H1 (cell line): ENCODE data around the gene CEP83. TPM values are rescaled to one million over a fixed set of nuclear protein-coding genes. Genes with fewer than 3 reads are reported as not detected.

Source experiments
- CTCF ChIA-PET: fragments of 300-600 bp; sonication (Branson Sonifier 250); formaldehyde crosslinking; loops from one replicate; lab custom pipeline; 2021; ENCODE audit not compliant: partially characterized antibody; lab: Charles Lee
- POLR2A ChIA-PET: fragments of 300-600 bp; sonication (Branson Sonifier 250); formaldehyde crosslinking; loops from one replicate; lab custom pipeline; 2021; ENCODE audit warnings: inconsistent platforms; ENCODE audit not compliant: partially characterized antibody; lab: Charles Lee
- DNase-seq, 2 experiments: peaks; one replicate each; pipeline versions ENCODE4 v3.0.0 to v3.0.0-alpha.2; 2010 to 2022; ENCODE audit warnings: low spot score in 2 of 2, low read depth in 1 of 2, mixed read lengths in 1 of 2
- FAIRE-seq: peaks from 2 replicates; lab custom pipeline; 2011; peaks lifted over from hg19 to GRCh38; lab: Jason Lieb, UNC
- H2AFZ ChIP-seq: 2 replicates; pipeline ENCODE4 v1.8.1; 2012; ENCODE audit warnings: low read length, inconsistent platforms
- H2AK5ac ChIP-seq: 2 replicates; pipeline ENCODE4 v1.6.1; 2013; ENCODE audit warnings: low read depth, low read length
- H2BK120ac ChIP-seq: replicated peaks from 2 replicates; pipeline ENCODE3; 2013; ENCODE audit warnings: low read depth, low read length, inconsistent platforms
- H2BK12ac ChIP-seq: 2 replicates; pipeline ENCODE4 v1.6.1; 2013; ENCODE audit warnings: low read depth, low read length
- H2BK15ac ChIP-seq: 2 replicates; pipeline ENCODE4 v1.6.1; 2013; ENCODE audit warnings: low read length
- H2BK20ac ChIP-seq: 2 replicates; pipeline ENCODE4 v1.6.1; 2013; ENCODE audit warnings: low read length
- H2BK5ac ChIP-seq: 2 replicates; pipeline ENCODE4 v1.6.1; 2013; ENCODE audit warnings: low read depth, low read length
- H3K14ac ChIP-seq: 2 replicates; pipeline ENCODE4 v1.6.1; 2013; ENCODE audit warnings: inconsistent platforms; ENCODE audit not compliant: insufficient read length
- H3K18ac ChIP-seq: 2 replicates; pipeline ENCODE4 v1.6.1; 2013; ENCODE audit warnings: low read length; ENCODE audit errors: extremely low read depth
- H3K23ac ChIP-seq: 2 replicates; pipeline ENCODE4 v1.6.1; 2013; ENCODE audit warnings: inconsistent platforms; ENCODE audit not compliant: insufficient read length
- H3K23me2 ChIP-seq: 2 replicates; pipeline ENCODE4 v1.6.1; 2013; ENCODE audit warnings: low read depth, low read length
- H3K27ac ChIP-seq: 2 replicates; pipeline ENCODE4 v1.6.1; 2011; ENCODE audit warnings: low read depth, low read length, inconsistent platforms
- H3K27me3 ChIP-seq, 4 experiments: replicated peaks in 1 of 4; 1 replicate in 1 of 4; 2 replicates in 3 of 4; pipeline versions ENCODE4 v1.6.1 to v1.8.1; 2011 to 2013; ENCODE audit warnings: low read length in 3 of 4, mild to moderate bottlenecking in 3 of 4, inconsistent platforms in 2 of 4, mixed read lengths in 2 of 4, moderate library complexity in 1 of 4; ENCODE audit not compliant: control insufficient read depth in 3 of 4, insufficient read depth in 3 of 4; ENCODE audit errors: extremely low read depth in 1 of 4
- H3K36me3 ChIP-seq, 4 experiments: 2 replicates each; pipeline versions ENCODE4 v1.6.1 to v1.8.1; 2011 to 2013; ENCODE audit warnings: mild to moderate bottlenecking in 4 of 4, low read length in 3 of 4, moderate library complexity in 2 of 4, control low read depth in 1 of 4, inconsistent platforms in 1 of 4; ENCODE audit not compliant: insufficient read depth in 4 of 4, control insufficient read depth in 2 of 4
- H3K4ac ChIP-seq: replicated peaks from 2 replicates; pipeline ENCODE3; 2013; ENCODE audit warnings: low read length, low read depth, mixed read lengths, inconsistent platforms; ENCODE audit not compliant: insufficient read length
- H3K4me1 ChIP-seq, 4 experiments: replicated peaks in 1 of 4; 1 replicate in 1 of 4; 2 replicates in 3 of 4; pipeline versions ENCODE4 v1.6.1 to v1.8.1; 2011 to 2013; ENCODE audit warnings: low read length in 3 of 4, inconsistent platforms in 2 of 4, mixed read lengths in 1 of 4; ENCODE audit not compliant: insufficient read depth in 4 of 4, control insufficient read depth in 3 of 4
- H3K4me2 ChIP-seq, 2 experiments: 2 replicates each; pipeline versions ENCODE4 v1.6.1 to v1.8.1; 2011 to 2013; ENCODE audit warnings: low read depth in 2 of 2, low read length in 2 of 2, control low read depth in 1 of 2, inconsistent platforms in 1 of 2, mild to moderate bottlenecking in 1 of 2; ENCODE audit not compliant: insufficient read depth in 1 of 2
- H3K4me3 ChIP-seq, 4 experiments: fragments of 200-600, 300-600 bp in 1 of 4; sonication (generic), shearing (Covaris generic), sonication (Bioruptor Twin) in 1 of 4; 2 replicates each; pipeline versions ENCODE4 v1.5.1 to v1.8.1; 2011 to 2016; ENCODE audit warnings: low read length in 4 of 4, low read depth in 3 of 4, control low read depth in 2 of 4, inconsistent platforms in 2 of 4, mild to moderate bottlenecking in 2 of 4, mixed read lengths in 1 of 4, moderate library complexity in 1 of 4; ENCODE audit not compliant: insufficient read depth in 2 of 4; ENCODE audit errors: extremely low read depth in 1 of 4
- H3K56ac ChIP-seq: replicated peaks from 2 replicates; pipeline ENCODE3; 2013; ENCODE audit warnings: low read depth, mild to moderate bottlenecking, mixed read lengths, low read length, inconsistent platforms; ENCODE audit not compliant: insufficient read length
- H3K79me1 ChIP-seq: 2 replicates; pipeline ENCODE4 v1.6.1; 2013; ENCODE audit warnings: low read depth, low read length, control low read depth
- H3K79me2 ChIP-seq, 2 experiments: 2 replicates each; pipeline versions ENCODE4 v1.6.1 to v1.8.1; 2012 to 2013; ENCODE audit warnings: low read length in 2 of 2, mild to moderate bottlenecking in 2 of 2, inconsistent platforms in 1 of 2; ENCODE audit not compliant: insufficient read depth in 2 of 2, control insufficient read depth in 1 of 2
- H3K9ac ChIP-seq, 4 experiments: replicated peaks in 1 of 4; 1 replicate in 1 of 4; 2 replicates in 3 of 4; pipeline versions ENCODE4 v1.6.1 to v1.8.1; 2011 to 2013; ENCODE audit warnings: low read depth in 3 of 4, low read length in 3 of 4, control low read depth in 2 of 4, mild to moderate bottlenecking in 2 of 4, moderate library complexity in 2 of 4, inconsistent platforms in 1 of 4; ENCODE audit errors: extremely low read depth in 1 of 4
- H3K9me3 ChIP-seq, 2 experiments: 2 replicates each; pipeline versions ENCODE4 v1.6.1 to v1.8.1; 2012 to 2013; ENCODE audit warnings: mild to moderate bottlenecking in 2 of 2, moderate library complexity in 2 of 2, control low read depth in 1 of 2, inconsistent platforms in 1 of 2, low read depth in 1 of 2, low read length in 1 of 2, mixed read lengths in 1 of 2; ENCODE audit not compliant: insufficient read depth in 2 of 2
- H4K20me1 ChIP-seq, 2 experiments: replicated peaks in 1 of 2; 2 replicates each; pipeline versions ENCODE3 to v1.8.1; 2011 to 2013; ENCODE audit warnings: inconsistent platforms in 2 of 2, low read length in 2 of 2, mild to moderate bottlenecking in 1 of 2; ENCODE audit not compliant: insufficient read depth in 2 of 2, control insufficient read depth in 1 of 2
- H4K5ac ChIP-seq: 2 replicates; pipeline ENCODE4 v1.6.1; 2013; ENCODE audit warnings: low read length, low read depth, mixed read lengths, inconsistent platforms; ENCODE audit not compliant: insufficient read length
- H4K8ac ChIP-seq: 2 replicates; pipeline ENCODE4 v1.8.0; 2013; ENCODE audit warnings: mild to moderate bottlenecking, moderate library complexity, low read length, inconsistent platforms; ENCODE audit not compliant: insufficient read depth; ENCODE audit errors: extremely low read depth
- H4K91ac ChIP-seq: replicated peaks from 2 replicates; pipeline ENCODE3; 2013; ENCODE audit warnings: low read length, mixed read lengths, inconsistent platforms; ENCODE audit not compliant: insufficient read length
- ASH2L ChIP-seq: fragments of 200-600, 300-600 bp; sonication (generic); IDR thresholded peaks from one replicate; pipeline ENCODE4 v1.7.1; 2017; ENCODE audit warnings: low read length
- CREB1 ChIP-seq: IDR thresholded peaks from 2 replicates; pipeline ENCODE4 v1.6.1; 2012; ENCODE audit warnings: inconsistent platforms
- KDM5A ChIP-seq: fragments of 200-600 bp; IDR thresholded peaks from 2 replicates; pipeline ENCODE4 v1.7.1; 2012; ENCODE audit warnings: mild to moderate bottlenecking, low read length, inconsistent platforms, mixed read lengths
- MAX ChIP-seq: IDR thresholded peaks from 2 replicates; pipeline ENCODE4 v1.6.1; 2012; ENCODE audit warnings: inconsistent platforms
- RNF2 ChIP-seq: fragments of 200-900, 300-1000 bp; sonication (generic); IDR thresholded peaks from 2 replicates; pipeline ENCODE4 v1.7.1; 2016; ENCODE audit warnings: borderline replicate concordance, low read depth, mild to moderate bottlenecking, antibody characterized with exemption, low read length; ENCODE audit not compliant: poor library complexity, severe bottlenecking; ENCODE audit errors: missing control alignments
- RXRA ChIP-seq: IDR thresholded peaks from 2 replicates; pipeline ENCODE4 v1.6.1; 2011; ENCODE audit warnings: low read depth, mild to moderate bottlenecking, low read length, moderate library complexity; ENCODE audit not compliant: insufficient read depth
- SP4 ChIP-seq: IDR thresholded peaks from 2 replicates; pipeline ENCODE4 v1.6.1; 2012; ENCODE audit warnings: low read length, inconsistent platforms
- WGBS, 2 experiments: shearing (Covaris generic) in 1 of 2; methylation state at CpG; one replicate each; pipeline versions ENCODE4 v1.1.6 to v1.1.7; 2013 to 2015; ENCODE audit warnings: low lambda C conversion rate in 2 of 2, mixed read lengths in 2 of 2, inconsistent platforms in 1 of 2, low coverage in 1 of 2, missing lambda C conversion rate in 1 of 2; ENCODE audit not compliant: insufficient replicate concordance in 2 of 2, insufficient coverage in 1 of 2, insufficient read length in 1 of 2; ENCODE audit errors: extremely low coverage in 1 of 2, missing lambda C conversion rate in 1 of 2; 5-methylcytosine and 5-hydroxymethylcytosine counted together
- polyA plus RNA-seq, 7 experiments: library from polyadenylated mRNA; depleted of rRNA in 3 of 7; stranded (reverse) in 5 of 7; unstranded in 2 of 7; fragments of >200 nt in 5 of 7; fragments of 200-250 nt in 2 of 7; gene quantifications; 1 replicate in 5 of 7; 2 replicates in 1 of 7; 4 replicates in 1 of 7; pipeline versions ENCODE4 v1.2.1 to v1.2.3, GENCODE V29; 2011 to 2013; ENCODE audit warnings: missing spikeins in 2 of 7, mixed read lengths in 2 of 7
- total RNA-seq: library from RNA; stranded (reverse); fragmentation: NEBNext Ultra II Directional; extraction: Animal tissue kit (Norgen Biotek cat#: 25700); gene quantifications from 2 replicates; pipeline ENCODE4 v1.2.1, GENCODE V29; 2021

Gene CEP83
- total and polyA plus RNA-seq, 2 of the 8 experiments (the other 6 are each of a cell fraction or from before 2014, with no cell fraction given): 6.0 to 25.8 TPM

GRCh38 chr12:94427501-94428381 lies 31.9 kb downstream of the CEP83 start:
- H2BK20ac ChIP-seq: no peak overlapping the region
- H3K14ac ChIP-seq: no peak overlapping the region
- no peak overlapping the region for H3K4ac ChIP-seq
- H2BK15ac ChIP-seq: no peak overlapping the region
- no peak overlapping the region for H3K4me3 ChIP-seq
- no peak overlapping the region for H3K9ac ChIP-seq
- no peak overlapping the region for H3K18ac ChIP-seq
- peaks cover 0 to 10% (median 3%) of the 10 kb centered on the region in 4 experiments; a peak in 3 of 8 replicates for H3K36me3 ChIP-seq
- H2BK5ac ChIP-seq: no peak overlapping the region
- peaks cover 2 to 25% (median 18%) of the 10 kb centered on the region in 4 experiments for H3K4me1 ChIP-seq
- H2BK12ac ChIP-seq: no peak overlapping the region
- H3K4me2 ChIP-seq: no peak overlapping the region
- H2AFZ ChIP-seq: no peak overlapping the region
- H2BK120ac ChIP-seq: no peak overlapping the region
- H2AK5ac ChIP-seq: no peak overlapping the region
- FAIRE-seq (no peak), DNase-seq (no peak)
- no peak overlapping the region for H4K8ac ChIP-seq
- no peaks in the 10 kb centered on the region; the same call in none of the 2 replicates for H3K23me2 ChIP-seq
- H3K79me2 ChIP-seq: peaks cover 0 to 43% of the 10 kb centered on the region in 2 experiments; a peak in 2 of 4 replicates
- no peak overlapping the region for H3K56ac ChIP-seq
- no peak overlapping the region for H3K23ac ChIP-seq
- no peaks in the 10 kb centered on the region for H3K27me3 ChIP-seq
- no peak for TF ChIP-seq RXRA
- no peak for TF ChIP-seq CREB1
- TF ChIP-seq ASH2L: no peak
- TF ChIP-seq MAX: no peak
- no peak for TF ChIP-seq RNF2
- TF ChIP-seq SP4: no peak
- TF ChIP-seq KDM5A: no peak
- H4K91ac ChIP-seq: no peak overlapping the region
- no peaks in the 10 kb centered on the region for H4K20me1 ChIP-seq
- ChIA-PET POLR2A (interaction anchor here (3.1 kb wide), 1 partner anchor 11 kb away, joined by 13 read pairs; no protein-coding TSS in a partner anchor), CTCF (no interaction called here)
- WGBS, 2 experiments: 74% methylated on average over 3 of the region's 3 CpGs; no CpG with 5 or more reads in 1 of the 2 experiments
- H4K5ac ChIP-seq: peak overlapping the region; percentile 30
- 0 out of 2 replicates have a peak overlapping the region, but pooled peaks have one; percentile 3 for H3K27ac ChIP-seq
- H3K9me3 ChIP-seq: peaks cover 3 to 7% of the 10 kb centered on the region in 2 experiments; a peak in 1 of 4 replicates
- H3K79me1 ChIP-seq: no peaks in the 10 kb centered on the region
